Activated CD4-positive, alpha-beta T cell treated with anti-CD3 and anti-CD28 coated beads, Interleukin-2, amount 10 ng/mL, durations not matched to agents 7 days and 5 days (primary cell): ENCODE results near the gene ZFPM1. TPM values are rescaled to one million over a fixed set of nuclear protein-coding genes. Genes with fewer than 3 reads are reported as not detected.
A peak's percentile ranks its signal among the peaks of the same experiment; 100 is the strongest.

Source experiments
- CTCF ChIA-PET: fragments of 350-600 bp; sonication (Branson Sonifier 250); formaldehyde crosslinking; loops from one replicate; lab custom pipeline; 2021; ENCODE audit warnings: antibody characterized with exemption; lab: Charles Lee
- POLR2A ChIA-PET: fragments of 350-600 bp; sonication (Branson Sonifier 250); formaldehyde crosslinking; loops from one replicate; lab custom pipeline; 2021; ENCODE audit warnings: antibody characterized with exemption; lab: Charles Lee
- DNase-seq: peaks from one replicate; pipeline ENCODE4 v3.0.0-alpha.2; 2020
- H3K27ac Mint-ChIP-seq: one replicate; pipeline ENCODE4 v1.8.0; 2021; ENCODE audit warnings: mild to moderate bottlenecking, moderate library complexity, mixed read lengths
- H3K27me3 Mint-ChIP-seq: one replicate; pipeline ENCODE4 v1.8.0; 2021; ENCODE audit warnings: mixed read lengths
- H3K36me3 Mint-ChIP-seq: one replicate; pipeline ENCODE4 v1.8.0; 2021; ENCODE audit warnings: low read depth, mixed read lengths
- H3K4me1 Mint-ChIP-seq: one replicate; pipeline ENCODE4 v1.8.0; 2021; ENCODE audit warnings: mixed read lengths
- H3K4me3 Mint-ChIP-seq: one replicate; pipeline ENCODE4 v1.8.0; 2021; ENCODE audit warnings: mild to moderate bottlenecking, moderate library complexity, mixed read lengths
- H3K9me3 Mint-ChIP-seq: one replicate; pipeline ENCODE4 v1.8.0; 2021; ENCODE audit warnings: mixed read lengths
- total RNA-seq, 2 experiments: library from RNA; stranded (reverse); gene quantifications; one replicate each; pipeline ENCODE4 v1.2.3, GENCODE V29; 2021

The ZFPM1 gene
- total RNA-seq, 2 experiments from 2014 or later, result 12.7 to 13.8 TPM

- Mint-ChIP-seq H3K27ac (peak overlapping the region; percentile 88), H3K4me1 (peaks cover 19% of the 10 kb centered on the region), H3K4me3 (peak overlapping the region; percentile 79), H3K9me3 (no peaks in the 10 kb centered on the region), H3K36me3 (no peaks in the 10 kb centered on the region), H3K27me3 (peaks cover 7% of the 10 kb centered on the region)
- DNase-seq, result no peak
- POLR2A ChIA-PET, result no interaction called here
- CTCF ChIA-PET, result interaction anchor here (0.6 to 1.8 kb wide), 3 partner anchors 8 to 1292 kb away, joined by 3 to 5 read pairs (median 4); no protein-coding TSS in a partner anchor
Measured at GRCh38 chr16:88451586-88452481, 1.2 kb upstream of the ZFPM1 start.

DNA sequence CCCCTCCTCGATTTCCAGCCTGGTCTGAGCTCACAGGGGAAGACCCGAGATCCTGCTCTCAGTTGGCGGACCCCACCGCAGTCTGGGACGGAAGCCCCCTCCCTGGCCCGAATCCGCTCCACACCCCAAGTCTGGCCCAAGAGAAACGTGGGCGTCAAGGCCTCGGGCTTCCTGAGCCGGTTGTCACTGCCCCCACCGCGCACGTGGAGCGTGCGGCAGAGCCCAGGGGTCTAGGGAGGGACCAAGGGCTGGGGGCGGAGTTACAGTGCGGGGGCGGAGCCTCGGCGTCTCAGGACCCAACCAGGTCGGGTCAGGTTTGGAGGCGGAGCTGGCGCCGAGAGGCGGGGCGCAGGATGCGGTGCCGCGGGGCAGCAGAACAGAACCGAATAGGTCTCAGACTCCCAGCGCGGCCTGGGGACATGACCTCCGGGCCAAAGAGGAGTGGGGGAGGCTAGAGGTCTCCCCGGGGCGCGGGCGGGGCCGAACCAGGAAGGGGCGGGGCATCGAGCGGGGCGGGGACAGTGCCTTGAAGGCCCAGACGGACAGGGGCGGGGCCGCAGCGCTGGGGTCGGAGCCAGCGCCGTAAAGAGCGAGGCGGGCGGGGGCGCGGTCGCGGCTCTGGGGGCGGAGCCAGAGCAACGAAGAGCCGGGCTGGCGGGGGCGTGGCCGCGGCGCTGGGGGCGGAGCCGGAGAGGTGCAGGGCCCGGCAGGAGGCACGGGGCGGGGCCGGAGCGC, 431 bp upstream of the ZFPM1 start:
- H3K4me1 Mint-ChIP-seq, result peaks cover 20% of the 10 kb centered on the region
- DNase-seq, result peak; percentile 96
- H3K4me3 Mint-ChIP-seq, result peak overlapping the region; percentile 79
- H3K9me3 Mint-ChIP-seq, result no peaks in the 10 kb centered on the region
- POLR2A ChIA-PET, result no interaction called here
- H3K27me3 Mint-ChIP-seq, result peaks cover 7% of the 10 kb centered on the region
- H3K27ac Mint-ChIP-seq, result peak overlapping the region; percentile 88
- CTCF ChIA-PET, result interaction anchor here (0.6 to 1.8 kb wide), 2 partner anchors 9 to 101 kb away, joined by 3 to 5 read pairs; no protein-coding TSS in a partner anchor
- H3K36me3 Mint-ChIP-seq, result no peaks in the 10 kb centered on the region

GRCh38 chr16:88453611-88454522, 787 bp downstream of the ZFPM1 start:
- peak overlapping the region; percentile 84 for H3K4me3 Mint-ChIP-seq
- peaks cover 20% of the 10 kb centered on the region for H3K4me1 Mint-ChIP-seq
- no peaks in the 10 kb centered on the region for H3K36me3 Mint-ChIP-seq
- CTCF ChIA-PET, result interaction anchor here (1.4 kb wide), 1 partner anchor 109 kb away, joined by 3 read pairs; no protein-coding TSS in a partner anchor
- POLR2A ChIA-PET, result no interaction called here
- H3K27ac Mint-ChIP-seq, result peak overlapping the region; percentile 94
- H3K27me3 Mint-ChIP-seq, result peaks cover 7% of the 10 kb centered on the region
- no peaks in the 10 kb centered on the region for H3K9me3 Mint-ChIP-seq
- DNase-seq, result peak; percentile 25

DNA sequence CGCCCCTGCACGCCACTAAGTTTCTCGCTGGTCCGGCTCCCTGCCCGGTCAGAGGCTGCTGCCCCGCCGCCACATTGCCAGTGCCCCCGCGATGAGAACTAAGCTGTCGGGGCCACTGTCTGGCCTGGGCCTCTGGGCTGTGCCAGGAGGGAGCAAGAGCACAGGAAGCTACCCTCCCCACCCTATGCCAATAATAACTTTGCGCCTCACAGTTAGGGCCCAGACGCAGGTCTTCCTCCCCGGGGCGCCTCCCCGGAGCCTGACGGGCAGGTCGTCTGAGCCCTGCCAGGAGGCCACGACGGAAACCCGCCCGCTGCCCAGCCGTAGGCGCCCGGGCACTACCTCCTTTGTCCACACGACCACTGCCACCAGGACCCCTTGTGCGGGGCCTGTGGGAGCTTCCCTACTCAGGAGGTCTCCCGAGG, 1.5 kb downstream of the ZFPM1 start:
- peak; percentile 54 for DNase-seq
- Mint-ChIP-seq H3K4me3 (peak overlapping the region; percentile 84), H3K27me3 (peaks cover 7% of the 10 kb centered on the region), H3K4me1 (peaks cover 25% of the 10 kb centered on the region), H3K27ac (peak overlapping the region; percentile 94), H3K9me3 (no peaks in the 10 kb centered on the region), H3K36me3 (no peaks in the 10 kb centered on the region)
- ChIA-PET CTCF (interaction anchor here (0.6 to 1.6 kb wide), 5 partner anchors 17 to 338 kb away, joined by 3 to 5 read pairs (median 3); no protein-coding TSS in a partner anchor), POLR2A (no interaction called here)

DNA sequence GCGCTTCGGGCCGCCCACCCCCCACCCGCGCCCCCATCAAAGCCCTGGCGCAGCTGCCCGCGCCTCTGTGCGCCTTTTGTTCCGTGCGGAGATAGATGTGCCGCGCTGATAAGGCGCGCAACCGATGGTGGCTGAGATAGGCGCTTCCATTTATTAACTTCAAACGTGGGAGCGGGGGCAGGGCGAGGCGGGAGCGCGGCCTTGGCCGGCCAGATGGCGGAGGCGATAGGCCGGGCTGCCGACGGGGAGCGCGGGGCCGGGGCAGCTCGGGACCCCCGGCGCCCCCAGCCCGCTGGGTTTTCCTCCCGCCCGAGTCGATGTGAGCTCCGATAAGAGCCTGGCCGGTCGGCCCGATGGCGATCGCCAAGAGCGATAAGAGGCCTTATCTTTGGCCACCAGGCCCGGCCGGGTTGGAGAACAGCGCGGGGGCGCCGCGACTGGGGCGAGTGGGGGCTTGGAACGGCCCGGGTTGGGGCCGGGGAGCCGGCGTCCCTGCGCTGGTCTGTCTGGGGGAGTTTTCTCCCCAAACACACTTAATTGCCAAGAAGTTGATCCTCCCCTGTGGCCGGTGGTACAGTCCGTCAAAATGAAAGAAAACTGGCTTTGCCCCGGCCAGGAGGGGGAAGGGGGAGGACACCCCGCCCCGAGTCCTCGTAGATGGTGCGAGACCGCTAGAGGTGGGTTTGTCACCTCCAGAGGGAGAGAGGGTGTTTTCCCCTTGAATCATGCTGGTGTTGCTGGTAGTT, 2.7 kb downstream of the ZFPM1 start:
- H3K27ac Mint-ChIP-seq, result peak overlapping the region; percentile 83
- H3K36me3 Mint-ChIP-seq, result no peaks in the 10 kb centered on the region
- CTCF ChIA-PET, result interaction anchor here (1.0 to 1.6 kb wide), 5 partner anchors 18 to 337 kb away, joined by 3 to 5 read pairs (median 3); no protein-coding TSS in a partner anchor
- peaks cover 5% of the 10 kb centered on the region for H3K27me3 Mint-ChIP-seq
- peak overlapping the region; percentile 72 for H3K4me3 Mint-ChIP-seq
- no peaks in the 10 kb centered on the region for H3K9me3 Mint-ChIP-seq
- DNase-seq, result peak; percentile 63
- POLR2A ChIA-PET, result no interaction called here
- H3K4me1 Mint-ChIP-seq, result peaks cover 28% of the 10 kb centered on the region

- Mint-ChIP-seq H3K4me1 (peaks cover 31% of the 10 kb centered on the region), H3K27me3 (no peaks in the 10 kb centered on the region), H3K27ac (peak overlapping the region; percentile 83), H3K4me3 (peak overlapping the region; percentile 72), H3K9me3 (no peaks in the 10 kb centered on the region), H3K36me3 (no peaks in the 10 kb centered on the region)
- ChIA-PET CTCF (interaction anchor here (0.8 to 1.0 kb wide), 2 partner anchors 27 to 133 kb away, joined by 3 to 5 read pairs; no protein-coding TSS in a partner anchor), POLR2A (no interaction called here)
- DNase-seq, result no peak
Measured at GRCh38 chr16:88456356-88457292, 3.5 kb downstream of the ZFPM1 start.

DNA sequence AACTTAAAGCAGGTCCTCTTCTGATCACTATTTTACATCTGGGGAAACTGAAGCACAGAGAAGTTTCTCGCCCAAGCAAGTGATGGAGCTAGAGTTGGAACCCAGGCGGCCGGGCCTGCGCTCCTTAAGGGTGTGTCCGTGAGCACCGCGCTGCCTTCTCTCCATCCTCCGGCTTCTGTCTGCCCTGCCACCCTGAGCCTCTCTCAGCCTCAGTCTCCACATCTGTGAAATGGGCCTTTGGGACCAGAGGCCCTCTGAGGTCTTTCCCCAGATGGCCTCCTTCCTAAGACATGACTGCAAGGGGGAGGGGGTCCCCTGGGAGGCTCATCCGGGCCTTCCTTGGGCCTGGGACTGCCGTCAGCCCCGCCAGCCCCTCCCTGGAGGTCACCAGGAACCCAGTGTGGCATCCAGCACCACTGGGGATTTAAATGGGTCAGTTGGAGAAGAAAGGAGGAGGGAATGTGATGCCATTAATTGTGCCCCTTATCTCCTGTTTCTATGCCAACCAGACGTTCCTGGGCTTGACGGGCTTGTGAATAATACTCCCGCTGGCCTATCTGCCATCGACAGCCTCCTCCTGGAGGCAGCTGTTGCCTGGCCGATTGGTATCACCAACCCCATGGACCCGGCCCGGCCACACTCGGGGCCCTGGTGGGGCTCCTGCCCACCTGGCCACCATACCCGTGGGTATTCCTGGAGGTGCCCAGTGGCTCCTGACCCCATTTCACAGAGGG, 5.1 kb downstream of the ZFPM1 start:
- Mint-ChIP-seq H3K4me1 (peaks cover 29% of the 10 kb centered on the region), H3K27me3 (no peaks in the 10 kb centered on the region), H3K36me3 (no peaks in the 10 kb centered on the region), H3K4me3 (no peak overlapping the region), H3K9me3 (no peaks in the 10 kb centered on the region), H3K27ac (no peak overlapping the region)
- ChIA-PET CTCF (no interaction called here), POLR2A (no interaction called here)
- DNase-seq, result no peak

- Mint-ChIP-seq H3K9me3 (no peaks in the 10 kb centered on the region), H3K4me3 (no peak overlapping the region), H3K36me3 (no peaks in the 10 kb centered on the region), H3K4me1 (peaks cover 29% of the 10 kb centered on the region), H3K27ac (no peak overlapping the region), H3K27me3 (no peaks in the 10 kb centered on the region)
- ChIA-PET CTCF (no interaction called here), POLR2A (no interaction called here)
- DNase-seq, result no peak
Measured at GRCh38 chr16:88458773-88459235, 5.7 kb downstream of the ZFPM1 start.

DNA sequence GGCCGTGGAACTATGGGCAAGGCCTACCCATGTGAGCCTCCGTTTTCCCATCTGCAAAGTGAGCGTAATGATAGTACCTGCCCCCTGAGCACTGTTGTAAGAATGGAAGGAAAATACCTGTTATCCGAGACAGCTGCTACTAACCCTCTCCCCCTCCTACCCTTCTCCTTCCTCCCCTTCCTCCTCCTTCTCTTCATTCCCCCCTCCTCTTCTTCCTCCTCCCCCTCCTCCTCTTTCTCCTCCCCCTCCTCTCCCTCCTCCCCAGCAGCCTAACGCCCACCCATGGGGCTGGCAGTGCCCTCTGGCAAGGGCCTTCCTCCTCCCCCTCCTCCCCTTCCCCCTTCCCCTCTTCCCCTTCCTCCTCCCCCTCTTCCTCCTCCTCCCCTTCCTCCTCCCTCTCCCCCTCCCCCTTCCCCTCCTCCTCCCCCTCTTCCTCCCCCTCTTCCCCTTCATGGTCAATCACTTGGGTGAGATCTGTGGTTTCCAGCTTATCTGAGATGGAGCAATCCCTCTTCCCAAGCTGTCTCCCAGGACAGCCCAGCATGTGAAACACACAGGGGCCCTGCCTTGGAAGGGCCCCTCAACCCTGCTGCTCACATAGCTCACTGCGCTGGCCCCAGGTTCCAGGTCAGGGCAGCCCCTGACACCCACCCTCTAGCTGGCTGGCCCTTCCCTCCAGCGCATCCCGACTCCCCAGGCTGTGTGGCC, 6.4 kb downstream of the ZFPM1 start:
- CTCF ChIA-PET, result interaction anchor here (1.1 kb wide), 1 partner anchor 23 kb away, joined by 3 read pairs; no protein-coding TSS in a partner anchor
- H3K27ac Mint-ChIP-seq, result no peak overlapping the region
- no peak for DNase-seq

More for the DNA sequence above, 6.4 kb downstream of the ZFPM1 start:
- no peak overlapping the region for H3K4me3 Mint-ChIP-seq
- H3K4me1 Mint-ChIP-seq, result peaks cover 33% of the 10 kb centered on the region
- POLR2A ChIA-PET, result no interaction called here
- H3K36me3 Mint-ChIP-seq, result no peaks in the 10 kb centered on the region
- no peaks in the 10 kb centered on the region for H3K27me3 Mint-ChIP-seq
- H3K9me3 Mint-ChIP-seq, result no peaks in the 10 kb centered on the region
